ENCODE measurements around the gene HTR3D. TPM values are rescaled to one million over a fixed set of nuclear protein-coding genes. Genes with fewer than 3 reads are reported as not detected.

HTR3D gene
- total RNA-seq, 4 donors from 2014 or later: not detected

GRCh38 chr3:183987000-183987600 is 44.4 kb upstream of the HTR3D start:
- H3K9me3 ChIP-seq: no peaks in the 10 kb centered on the region
- H3K36me3 ChIP-seq: peaks cover 20 to 70% (median 41%) of the 10 kb centered on the region in 3 donors
- H3K27me3 ChIP-seq: no peaks in the 10 kb centered on the region
- H3K27ac ChIP-seq: no peak overlapping the region
- intact Hi-C loops (cut with DNase I): no loop called here
- H3K4me3 ChIP-seq: no peak overlapping the region
- no peak for TF ChIP-seq POLR2A (IDR thresholded peaks at IDR 0.05)
- TF ChIP-seq, protein P1, sequence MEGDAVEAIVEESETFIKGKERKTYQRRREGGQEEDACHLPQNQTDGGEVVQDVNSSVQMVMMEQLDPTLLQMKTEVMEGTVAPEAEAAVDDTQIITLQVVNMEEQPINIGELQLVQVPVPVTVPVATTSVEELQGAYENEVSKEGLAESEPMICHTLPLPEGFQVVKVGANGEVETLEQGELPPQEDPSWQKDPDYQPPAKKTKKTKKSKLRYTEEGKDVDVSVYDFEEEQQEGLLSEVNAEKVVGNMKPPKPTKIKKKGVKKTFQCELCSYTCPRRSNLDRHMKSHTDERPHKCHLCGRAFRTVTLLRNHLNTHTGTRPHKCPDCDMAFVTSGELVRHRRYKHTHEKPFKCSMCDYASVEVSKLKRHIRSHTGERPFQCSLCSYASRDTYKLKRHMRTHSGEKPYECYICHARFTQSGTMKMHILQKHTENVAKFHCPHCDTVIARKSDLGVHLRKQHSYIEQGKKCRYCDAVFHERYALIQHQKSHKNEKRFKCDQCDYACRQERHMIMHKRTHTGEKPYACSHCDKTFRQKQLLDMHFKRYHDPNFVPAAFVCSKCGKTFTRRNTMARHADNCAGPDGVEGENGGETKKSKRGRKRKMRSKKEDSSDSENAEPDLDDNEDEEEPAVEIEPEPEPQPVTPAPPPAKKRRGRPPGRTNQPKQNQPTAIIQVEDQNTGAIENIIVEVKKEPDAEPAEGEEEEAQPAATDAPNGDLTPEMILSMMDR (IDR thresholded peaks at IDR 0.05): no peak
- peaks cover 0 to 40% (median 18%) of the 10 kb centered on the region in 3 donors for H3K4me1 ChIP-seq
- DNase-seq: no peak
- 56 to 62% methylated on average over 11 of the region's 11 CpGs for WGBS, 2 donors

GRCh38 chr3:183988216-183988790 is 43.2 kb upstream of the HTR3D start:
- Histone ChIP-seq H3K9me3 (no peaks in the 10 kb centered on the region), H3K4me3 (no peak overlapping the region), H3K27ac (no peak overlapping the region), H3K4me1 (peaks cover 0 to 52% (median 25%) of the 10 kb centered on the region in 3 donors), H3K36me3 (peaks cover 13 to 58% (median 33%) of the 10 kb centered on the region in 3 donors), H3K27me3 (no peaks in the 10 kb centered on the region)
- no peak for TF ChIP-seq POLR2A (IDR thresholded peaks at IDR 0.05)
- TF ChIP-seq, protein P1 (IDR thresholded peaks at IDR 0.05): no peak
- intact Hi-C loops (cut with DNase I): no loop called here
- DNase-seq: no peak
- 85 to 91% methylated on average over 16 of the region's 16 CpGs for WGBS, 2 donors

GRCh38 chr3:183991403-183991802 is 40.1 kb upstream of the HTR3D start:
- peaks cover 0 to 54% (median 25%) of the 10 kb centered on the region in 3 donors for H3K4me1 ChIP-seq
- no peaks in the 10 kb centered on the region for H3K27me3 ChIP-seq
- peak overlapping the region; percentile 28 to 86 (median 78) for H3K27ac ChIP-seq
- H3K36me3 ChIP-seq: peaks cover 13 to 27% (median 23%) of the 10 kb centered on the region in 3 donors
- DNase-seq: no peak
- TF ChIP-seq POLR2A (IDR thresholded peaks at IDR 0.05): no peak
- TF ChIP-seq, protein P1 (IDR thresholded peaks at IDR 0.05): no peak
- H3K9me3 ChIP-seq: no peaks in the 10 kb centered on the region
- intact Hi-C loops (cut with DNase I): no loop called here
- 21 to 59% methylated on average over 5 of the region's 5 CpGs for WGBS, 2 donors
- H3K4me3 ChIP-seq: peak overlapping the region in 1 of 4 donors; percentile 4

DNA sequence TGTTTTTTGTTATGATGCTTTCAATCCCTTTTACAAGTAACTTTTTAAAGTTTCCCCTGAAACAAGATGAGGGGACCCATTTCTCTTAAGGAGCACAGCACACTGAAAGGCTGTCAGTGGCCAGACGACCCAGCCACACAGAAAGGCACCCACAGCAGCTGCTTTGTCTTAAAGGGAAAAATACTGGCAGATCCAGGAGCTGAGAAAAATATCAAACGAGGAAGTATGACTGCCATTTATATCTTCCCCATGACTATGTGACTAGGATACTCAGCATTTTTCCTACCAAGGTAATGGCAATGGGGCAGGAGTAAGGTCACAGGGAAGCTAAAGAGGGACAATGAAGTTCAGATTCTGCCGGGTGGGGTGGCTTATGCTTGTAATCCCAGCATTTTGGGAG is 29.8 kb upstream of the HTR3D start:
- no peak for DNase-seq
- intact Hi-C loops (cut with DNase I): no loop called here
- Histone ChIP-seq H3K4me1 (peaks cover 31 to 82% (median 39%) of the 10 kb centered on the region in 3 donors), H3K9me3 (no peaks in the 10 kb centered on the region), H3K4me3 (no peak overlapping the region), H3K27me3 (no peaks in the 10 kb centered on the region), H3K27ac (peak overlapping the region in 3 of 4 donors; percentile 73 to 83 (median 74)), H3K36me3 (peaks cover 0 to 11% (median 0%) of the 10 kb centered on the region in 3 donors)
- TF ChIP-seq, protein P1 (IDR thresholded peaks at IDR 0.05): no peak
- no peak for TF ChIP-seq POLR2A (IDR thresholded peaks at IDR 0.05)
- 59 to 77% methylated on average over 3 of the region's 3 CpGs for WGBS, 2 donors

- 71 to 89% methylated on average over 6 to 10 of the region's 11 CpGs for WGBS, 2 donors
- Histone ChIP-seq H3K9me3 (no peaks in the 10 kb centered on the region), H3K4me3 (no peak overlapping the region), H3K27me3 (no peaks in the 10 kb centered on the region), H3K4me1 (peaks cover 36 to 85% (median 39%) of the 10 kb centered on the region in 3 donors), H3K27ac (peak overlapping the region; percentile 45 to 83 (median 74)), H3K36me3 (peaks cover 0 to 11% (median 0%) of the 10 kb centered on the region in 3 donors)
- no peak for DNase-seq
- intact Hi-C loops (cut with DNase I): no loop called here
- no peak for TF ChIP-seq POLR2A (IDR thresholded peaks at IDR 0.05)
- TF ChIP-seq, protein P1 (IDR thresholded peaks at IDR 0.05): peak in 3 of 6 experiments; percentile 14 to 25 (median 14)
Observed at GRCh38 chr3:184002469-184002868, 29.1 kb upstream of the HTR3D start.
